ENCODE data around the gene MCTS1.

DNA sequence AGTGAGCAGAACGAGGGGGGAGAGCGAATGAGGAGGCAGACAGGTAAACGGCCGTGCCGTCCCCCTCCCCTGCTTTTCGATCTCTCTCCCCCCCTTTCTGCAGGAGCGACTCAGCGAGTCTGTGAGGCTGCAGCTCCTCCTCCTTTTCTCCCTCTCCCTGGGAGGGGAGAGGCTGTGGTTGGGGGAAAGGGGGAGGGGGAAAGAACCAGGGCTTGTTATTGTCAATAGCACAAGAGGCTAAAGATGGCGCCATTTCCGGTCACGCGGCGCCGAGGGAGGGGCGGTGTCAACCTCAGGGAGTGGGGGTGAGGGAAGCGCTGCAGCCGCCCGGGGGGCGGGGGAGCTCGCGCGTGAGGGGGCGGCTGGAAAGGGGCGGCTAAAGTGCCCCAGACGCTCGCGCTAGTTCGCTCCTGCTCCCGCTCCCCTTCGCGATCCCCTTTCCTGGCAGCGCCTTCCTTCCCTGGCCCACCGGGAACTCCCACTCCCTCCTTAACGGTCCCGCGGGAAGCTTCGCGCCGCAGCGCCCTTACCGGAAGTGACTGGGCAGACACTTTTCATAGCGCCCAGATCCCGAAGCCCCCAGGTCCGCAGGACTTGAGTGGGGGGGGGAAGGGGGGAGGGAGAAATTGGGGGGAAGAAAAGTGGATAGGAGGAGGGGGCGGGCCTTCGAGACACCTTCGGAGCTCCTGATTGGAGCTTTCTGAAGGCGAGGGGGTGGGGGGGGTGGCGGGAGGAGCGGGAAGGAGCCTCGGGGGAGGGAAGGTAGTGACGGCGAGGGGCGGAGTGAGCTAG lies 42.9 kb upstream of the MCTS1 start, which contains the start of gene CUL4B:
- TF ChIP-seq, protein P1, sequence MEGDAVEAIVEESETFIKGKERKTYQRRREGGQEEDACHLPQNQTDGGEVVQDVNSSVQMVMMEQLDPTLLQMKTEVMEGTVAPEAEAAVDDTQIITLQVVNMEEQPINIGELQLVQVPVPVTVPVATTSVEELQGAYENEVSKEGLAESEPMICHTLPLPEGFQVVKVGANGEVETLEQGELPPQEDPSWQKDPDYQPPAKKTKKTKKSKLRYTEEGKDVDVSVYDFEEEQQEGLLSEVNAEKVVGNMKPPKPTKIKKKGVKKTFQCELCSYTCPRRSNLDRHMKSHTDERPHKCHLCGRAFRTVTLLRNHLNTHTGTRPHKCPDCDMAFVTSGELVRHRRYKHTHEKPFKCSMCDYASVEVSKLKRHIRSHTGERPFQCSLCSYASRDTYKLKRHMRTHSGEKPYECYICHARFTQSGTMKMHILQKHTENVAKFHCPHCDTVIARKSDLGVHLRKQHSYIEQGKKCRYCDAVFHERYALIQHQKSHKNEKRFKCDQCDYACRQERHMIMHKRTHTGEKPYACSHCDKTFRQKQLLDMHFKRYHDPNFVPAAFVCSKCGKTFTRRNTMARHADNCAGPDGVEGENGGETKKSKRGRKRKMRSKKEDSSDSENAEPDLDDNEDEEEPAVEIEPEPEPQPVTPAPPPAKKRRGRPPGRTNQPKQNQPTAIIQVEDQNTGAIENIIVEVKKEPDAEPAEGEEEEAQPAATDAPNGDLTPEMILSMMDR (IDR thresholded peaks at IDR 0.05): no peak
- peak in 1 of 2 donors; percentile 81 for TF ChIP-seq POLR2A (IDR thresholded peaks at IDR 0.05)

Data from adrenal gland (tissue), 5 donors.